Measurements from ENCODE around the gene HBE1.

Gene HBE1

DNA sequence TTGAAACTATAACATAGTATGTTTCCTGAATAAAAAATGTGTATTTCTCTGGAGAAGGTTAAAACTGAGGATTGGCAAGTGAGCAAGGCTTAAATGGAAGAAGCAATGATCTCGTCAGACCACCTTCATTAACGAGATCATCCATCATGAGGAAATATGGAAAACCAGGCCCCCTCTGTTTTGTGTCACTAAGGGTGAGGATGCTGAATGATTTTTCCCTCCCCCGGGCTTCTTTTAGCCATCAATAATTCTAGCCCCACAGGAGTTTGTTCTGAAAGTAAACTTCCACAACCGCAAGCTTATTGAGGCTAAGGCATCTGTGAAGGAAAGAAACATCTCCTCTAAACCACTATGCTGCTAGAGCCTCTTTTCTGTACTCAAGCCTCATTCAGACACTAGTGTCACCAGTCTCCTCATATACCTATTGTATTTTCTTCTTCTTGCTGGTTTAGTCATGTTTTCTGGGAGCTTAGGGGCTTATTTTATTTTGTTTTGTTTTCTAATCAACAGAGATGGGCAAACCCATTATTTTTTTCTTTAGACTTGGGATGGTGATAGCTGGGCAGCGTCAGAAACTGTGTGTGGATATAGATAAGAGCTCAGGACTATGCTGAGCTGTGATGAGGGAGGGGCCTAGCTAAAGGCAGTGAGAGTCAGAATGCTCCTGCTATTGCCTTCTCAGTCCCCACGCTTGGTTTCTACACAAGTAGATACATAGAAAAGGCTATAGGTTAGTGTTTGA, 5.8 kb upstream of the HBE1 start:
- no peaks in the 10 kb centered on the region for H3K9me3 ChIP-seq (ENCODE audit: severe bottlenecking)
- H3K4me3 ChIP-seq (ENCODE audit: severe bottlenecking): no peak overlapping the region
- no peaks in the 10 kb centered on the region for H3K27me3 ChIP-seq (ENCODE audit: insufficient read depth, poor library complexity, severe bottlenecking)
- peaks cover 17% of the 10 kb centered on the region for H3K4me1 ChIP-seq (ENCODE audit: insufficient read depth, poor library complexity, severe bottlenecking)
- ATAC-seq (ENCODE audit: low read depth) (no peak), DNase-seq (ENCODE audit: low spot score) (no peak)
- H3K36me3 ChIP-seq (ENCODE audit: low read depth): no peaks in the 10 kb centered on the region
- no peak overlapping the region for H3K27ac ChIP-seq (ENCODE audit: poor library complexity, severe bottlenecking)
- TF ChIP-seq, protein P1, sequence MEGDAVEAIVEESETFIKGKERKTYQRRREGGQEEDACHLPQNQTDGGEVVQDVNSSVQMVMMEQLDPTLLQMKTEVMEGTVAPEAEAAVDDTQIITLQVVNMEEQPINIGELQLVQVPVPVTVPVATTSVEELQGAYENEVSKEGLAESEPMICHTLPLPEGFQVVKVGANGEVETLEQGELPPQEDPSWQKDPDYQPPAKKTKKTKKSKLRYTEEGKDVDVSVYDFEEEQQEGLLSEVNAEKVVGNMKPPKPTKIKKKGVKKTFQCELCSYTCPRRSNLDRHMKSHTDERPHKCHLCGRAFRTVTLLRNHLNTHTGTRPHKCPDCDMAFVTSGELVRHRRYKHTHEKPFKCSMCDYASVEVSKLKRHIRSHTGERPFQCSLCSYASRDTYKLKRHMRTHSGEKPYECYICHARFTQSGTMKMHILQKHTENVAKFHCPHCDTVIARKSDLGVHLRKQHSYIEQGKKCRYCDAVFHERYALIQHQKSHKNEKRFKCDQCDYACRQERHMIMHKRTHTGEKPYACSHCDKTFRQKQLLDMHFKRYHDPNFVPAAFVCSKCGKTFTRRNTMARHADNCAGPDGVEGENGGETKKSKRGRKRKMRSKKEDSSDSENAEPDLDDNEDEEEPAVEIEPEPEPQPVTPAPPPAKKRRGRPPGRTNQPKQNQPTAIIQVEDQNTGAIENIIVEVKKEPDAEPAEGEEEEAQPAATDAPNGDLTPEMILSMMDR (IDR thresholded peaks at IDR 0.05; ENCODE audit: poor library complexity, severe bottlenecking): no peak

DNA sequence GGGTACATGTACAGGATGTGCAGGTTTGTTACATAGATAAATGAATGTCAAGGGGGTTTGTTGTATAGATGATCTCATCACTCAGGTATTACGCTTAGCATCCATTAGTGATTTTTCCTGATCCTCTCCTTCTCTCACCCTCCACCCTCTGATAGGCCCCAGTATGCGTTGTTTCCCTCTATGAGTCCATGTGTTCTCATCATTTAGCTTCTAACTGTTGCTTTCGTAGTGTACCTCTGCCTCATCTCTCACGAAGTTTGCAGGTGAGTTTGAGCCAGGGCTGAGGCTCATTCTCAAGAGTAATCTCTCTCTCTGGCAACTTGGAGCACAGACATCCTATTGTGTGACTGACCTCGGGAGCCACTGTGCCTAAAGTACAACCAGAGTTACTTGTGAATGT, 4.7 kb upstream of the HBE1 start:
- peaks cover 7% of the 10 kb centered on the region for H3K4me1 ChIP-seq (ENCODE audit: insufficient read depth, poor library complexity, severe bottlenecking)
- no peaks in the 10 kb centered on the region for H3K9me3 ChIP-seq (ENCODE audit: severe bottlenecking)
- DNase-seq (ENCODE audit: low spot score) (no peak), ATAC-seq (ENCODE audit: low read depth) (peak; percentile 41; the same call in 2 of the 3 replicates)
- no peak overlapping the region for H3K4me3 ChIP-seq (ENCODE audit: severe bottlenecking)
- H3K27ac ChIP-seq (ENCODE audit: poor library complexity, severe bottlenecking): no peak overlapping the region
- H3K36me3 ChIP-seq (ENCODE audit: low read depth): no peaks in the 10 kb centered on the region
- TF ChIP-seq, protein P1 (IDR thresholded peaks at IDR 0.05; ENCODE audit: poor library complexity, severe bottlenecking): no peak
- no peaks in the 10 kb centered on the region for H3K27me3 ChIP-seq (ENCODE audit: insufficient read depth, poor library complexity, severe bottlenecking)

DNA sequence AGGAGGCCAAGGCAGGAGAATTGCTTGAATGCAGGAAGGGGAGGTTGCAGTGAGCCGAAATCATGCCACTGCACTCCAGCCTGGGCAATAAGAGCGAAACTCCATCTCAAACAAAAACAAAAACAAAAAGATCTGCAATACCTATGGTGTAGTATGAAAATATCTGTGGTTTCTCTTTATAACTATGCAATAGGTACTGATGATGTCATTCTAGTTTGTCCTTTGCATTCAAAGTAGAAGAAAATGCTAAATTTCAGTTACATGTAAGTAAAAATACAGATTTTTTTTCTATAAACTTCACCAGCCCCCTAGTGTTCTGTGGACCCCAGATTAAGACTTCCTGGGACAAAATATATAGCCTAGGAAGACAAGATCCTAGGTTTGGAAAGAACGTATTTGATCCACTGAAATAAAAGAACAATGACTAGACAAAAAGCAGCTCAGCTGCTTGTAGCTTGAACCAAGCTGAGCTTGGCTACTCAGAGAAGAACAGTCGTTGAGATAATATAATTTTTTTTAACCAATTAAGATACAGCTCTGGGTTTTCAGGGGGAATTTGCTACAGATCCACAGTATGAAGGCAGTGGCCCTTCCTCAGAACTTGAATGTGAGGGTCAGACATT, 2.8 kb upstream of the HBE1 start:
- Histone ChIP-seq H3K9me3 (ENCODE audit: severe bottlenecking) (no peaks in the 10 kb centered on the region), H3K27ac (ENCODE audit: poor library complexity, severe bottlenecking) (no peak overlapping the region), H3K4me1 (ENCODE audit: insufficient read depth, poor library complexity, severe bottlenecking) (peaks cover 7% of the 10 kb centered on the region), H3K4me3 (ENCODE audit: severe bottlenecking) (no peak overlapping the region), H3K27me3 (ENCODE audit: insufficient read depth, poor library complexity, severe bottlenecking) (no peaks in the 10 kb centered on the region), H3K36me3 (ENCODE audit: low read depth) (no peaks in the 10 kb centered on the region)
- ATAC-seq (ENCODE audit: low read depth) (no peak), DNase-seq (ENCODE audit: low spot score) (no peak)
- TF ChIP-seq, protein P1 (IDR thresholded peaks at IDR 0.05; ENCODE audit: poor library complexity, severe bottlenecking): no peak

DNA sequence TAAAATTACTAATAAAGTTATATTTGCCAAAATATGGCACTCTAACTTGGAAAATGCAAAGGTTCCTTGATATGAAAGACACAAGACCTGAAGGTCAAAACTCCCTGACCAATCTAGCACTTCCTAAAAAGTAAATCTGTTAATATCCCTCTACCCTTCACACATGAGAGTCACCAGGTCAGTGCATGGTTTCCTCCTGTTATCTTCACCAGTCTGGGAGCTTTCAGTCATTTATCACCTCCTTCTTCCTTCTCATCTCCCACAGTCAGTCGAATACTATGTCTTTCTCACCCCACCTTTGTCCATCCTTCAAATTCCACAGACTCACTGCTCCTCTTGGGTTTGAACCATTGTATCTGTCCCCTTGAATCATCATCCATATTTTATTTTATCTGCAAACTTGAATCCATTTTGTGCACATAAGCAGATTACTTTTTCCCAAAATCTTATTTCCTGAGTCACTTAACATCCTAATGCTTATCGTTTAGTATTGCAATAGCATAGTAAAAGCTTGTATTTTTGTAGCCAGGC, 2.6 kb downstream of the HBE1 start:
- Histone ChIP-seq H3K9me3 (ENCODE audit: severe bottlenecking) (no peaks in the 10 kb centered on the region), H3K4me3 (ENCODE audit: severe bottlenecking) (no peak overlapping the region), H3K4me1 (ENCODE audit: insufficient read depth, poor library complexity, severe bottlenecking) (no peaks in the 10 kb centered on the region), H3K36me3 (ENCODE audit: low read depth) (no peaks in the 10 kb centered on the region), H3K27me3 (ENCODE audit: insufficient read depth, poor library complexity, severe bottlenecking) (no peaks in the 10 kb centered on the region), H3K27ac (ENCODE audit: poor library complexity, severe bottlenecking) (no peak overlapping the region)
- no peak for DNase-seq (ENCODE audit: low spot score)
- no peak for ATAC-seq (ENCODE audit: low read depth)
- TF ChIP-seq, protein P1 (IDR thresholded peaks at IDR 0.05; ENCODE audit: poor library complexity, severe bottlenecking): no peak

DNA sequence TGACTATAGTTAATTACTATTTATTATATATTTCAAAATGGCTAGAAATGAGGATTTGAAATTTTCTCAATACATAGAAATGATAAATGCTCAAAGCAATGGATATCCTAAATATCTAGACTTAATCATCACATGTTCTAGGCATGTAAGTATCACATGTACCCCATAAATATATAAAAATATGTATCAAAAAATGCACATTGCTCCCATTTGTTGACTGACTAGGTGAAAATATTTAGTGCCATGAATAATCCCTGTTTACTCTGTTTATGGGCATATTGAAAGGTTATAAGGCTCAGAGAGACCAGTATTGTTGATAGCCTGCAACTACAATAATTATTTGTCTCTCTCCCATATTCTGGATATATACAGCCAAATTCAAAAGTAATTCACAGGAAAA, 3.1 kb downstream of the HBE1 start:
- no peak for DNase-seq (ENCODE audit: low spot score)
- no peak for ATAC-seq (ENCODE audit: low read depth)
- Histone ChIP-seq H3K4me3 (ENCODE audit: severe bottlenecking) (no peak overlapping the region), H3K36me3 (ENCODE audit: low read depth) (no peaks in the 10 kb centered on the region), H3K27ac (ENCODE audit: poor library complexity, severe bottlenecking) (no peak overlapping the region), H3K27me3 (ENCODE audit: insufficient read depth, poor library complexity, severe bottlenecking) (no peaks in the 10 kb centered on the region), H3K4me1 (ENCODE audit: insufficient read depth, poor library complexity, severe bottlenecking) (no peaks in the 10 kb centered on the region), H3K9me3 (ENCODE audit: severe bottlenecking) (no peaks in the 10 kb centered on the region)
- TF ChIP-seq, protein P1 (IDR thresholded peaks at IDR 0.05; ENCODE audit: poor library complexity, severe bottlenecking): no peak
